Activated T-helper 1 cell treated with anti-CD3 and anti-CD28 coated beads, Interleukin-12 subunit alpha, Interleukin-12 subunit beta, Interleukin-2, Interleukin-4 antibody, amounts not matched to agents 30 ng/mL and 10 ng/mL and 1 ng/mL, durations not matched to agents 14 hours and 24 hours and 36 hours (primary cell): ENCODE results near the gene STARD13. TPM values are rescaled to one million over a fixed set of nuclear protein-coding genes. Genes with fewer than 3 reads are reported as not detected.
A peak's percentile ranks its signal among the peaks of the same experiment; 100 is the strongest.

Experiments
- DNase-seq: peaks from one replicate; pipeline ENCODE4 v3.0.0; 2021; ENCODE audit warnings: low spot score
- H3K27ac Mint-ChIP-seq: one replicate; pipeline ENCODE4 v1.8.0; 2021; ENCODE audit warnings: mild to moderate bottlenecking, mixed read lengths
- H3K27me3 Mint-ChIP-seq: one replicate; pipeline ENCODE4 v1.8.0; 2022; ENCODE audit warnings: mild to moderate bottlenecking, moderate library complexity, mixed read lengths; ENCODE audit not compliant: insufficient read depth
- H3K36me3 Mint-ChIP-seq: one replicate; pipeline ENCODE4 v1.8.0; 2021; ENCODE audit warnings: low read depth, mixed read lengths
- H3K4me1 Mint-ChIP-seq: one replicate; pipeline ENCODE4 v1.8.0; 2021; ENCODE audit warnings: low read depth, mixed read lengths
- H3K4me3 Mint-ChIP-seq: one replicate; pipeline ENCODE4 v1.8.0; 2021; ENCODE audit warnings: mild to moderate bottlenecking, moderate library complexity, mixed read lengths
- H3K9me3 Mint-ChIP-seq: one replicate; pipeline ENCODE4 v1.8.0; 2021; ENCODE audit warnings: mixed read lengths
- intact Hi-C: fragments of 100-400 bp; cut with micrococcal nuclease; formaldehyde crosslinking; loops from one replicate; pipeline ENCODE4 v1.15.1; 2024
- total RNA-seq: library from RNA; stranded (reverse); gene quantifications from 2 replicates; pipeline ENCODE4 v1.2.3, GENCODE V29; 2022

Gene STARD13
- total RNA-seq, 1 donor from 2014 or later, result 6.9 TPM

- peaks cover 2% of the 10 kb centered on the region for H3K27me3 Mint-ChIP-seq
- H3K36me3 Mint-ChIP-seq, result no peaks in the 10 kb centered on the region
- no peak for DNase-seq
- no peaks in the 10 kb centered on the region for H3K9me3 Mint-ChIP-seq
- no peak overlapping the region for H3K4me3 Mint-ChIP-seq
- no peak overlapping the region for H3K27ac Mint-ChIP-seq
- intact Hi-C loops, result no loop called here
- H3K4me1 Mint-ChIP-seq, result peaks cover 12% of the 10 kb centered on the region
Observed at GRCh38 chr13:33212396-33212795, 73.2 kb downstream of the STARD13 start.

- Mint-ChIP-seq H3K27ac (no peak overlapping the region), H3K4me1 (peaks cover 35% of the 10 kb centered on the region), H3K4me3 (no peak overlapping the region), H3K36me3 (no peaks in the 10 kb centered on the region), H3K9me3 (no peaks in the 10 kb centered on the region), H3K27me3 (peaks cover 2% of the 10 kb centered on the region)
- no peak for DNase-seq
- intact Hi-C loops, result no loop called here
Observed at GRCh38 chr13:33210090-33210489, 75.5 kb downstream of the STARD13 start.

DNA sequence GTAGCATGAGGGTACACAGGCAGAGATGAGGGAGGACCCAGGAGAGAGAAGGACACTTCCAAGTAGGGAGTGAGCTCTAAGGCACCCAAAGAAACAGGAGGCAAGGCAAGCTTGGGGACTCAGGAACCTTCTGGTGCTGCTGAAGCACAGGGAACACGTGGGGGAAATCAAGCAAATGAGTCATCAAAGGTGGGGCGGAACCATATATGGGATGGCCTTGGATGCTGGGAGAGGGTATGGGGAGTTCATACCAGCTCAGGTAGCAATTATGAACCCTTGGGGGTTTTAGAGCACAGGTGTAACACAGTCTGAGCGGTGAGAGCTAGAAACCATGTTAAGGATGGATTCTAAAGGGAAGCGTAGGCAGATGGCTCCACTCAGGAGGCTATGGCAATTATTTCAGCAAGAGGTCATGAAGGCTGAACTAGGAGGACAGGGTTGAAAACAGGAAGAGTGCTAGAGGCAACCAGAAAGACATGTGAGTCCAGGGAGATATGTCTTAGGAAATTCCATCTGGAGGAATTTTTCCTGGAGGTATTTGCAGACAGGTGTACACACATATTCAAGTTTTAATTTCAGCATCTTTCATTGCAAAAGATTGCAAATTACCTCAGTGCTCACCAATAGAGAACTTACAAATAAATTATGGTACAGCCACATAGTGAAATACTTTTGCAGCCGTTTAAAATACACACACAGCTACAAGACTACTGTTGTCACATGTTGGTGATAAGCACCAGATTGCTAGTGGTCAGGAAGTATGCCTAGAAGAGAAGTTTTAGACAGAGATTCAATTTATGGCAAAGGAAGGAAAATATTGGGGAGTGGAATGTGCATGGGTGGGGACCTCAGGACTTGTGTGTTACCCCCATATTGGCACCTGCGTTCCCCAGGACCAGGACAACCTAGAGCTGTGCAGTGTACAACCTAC, 77.0 kb downstream of the STARD13 start:
- peaks cover 2% of the 10 kb centered on the region for H3K27me3 Mint-ChIP-seq
- H3K36me3 Mint-ChIP-seq, result no peaks in the 10 kb centered on the region
- H3K4me3 Mint-ChIP-seq, result no peak overlapping the region
- intact Hi-C loops, result loop anchor here (5.0 kb wide), 1 partner anchor 621 kb away; the partner anchor contains the start of gene PDS5B
- peaks cover 49% of the 10 kb centered on the region for H3K4me1 Mint-ChIP-seq
- H3K27ac Mint-ChIP-seq, result no peak overlapping the region
- no peak for DNase-seq
- no peaks in the 10 kb centered on the region for H3K9me3 Mint-ChIP-seq

DNA sequence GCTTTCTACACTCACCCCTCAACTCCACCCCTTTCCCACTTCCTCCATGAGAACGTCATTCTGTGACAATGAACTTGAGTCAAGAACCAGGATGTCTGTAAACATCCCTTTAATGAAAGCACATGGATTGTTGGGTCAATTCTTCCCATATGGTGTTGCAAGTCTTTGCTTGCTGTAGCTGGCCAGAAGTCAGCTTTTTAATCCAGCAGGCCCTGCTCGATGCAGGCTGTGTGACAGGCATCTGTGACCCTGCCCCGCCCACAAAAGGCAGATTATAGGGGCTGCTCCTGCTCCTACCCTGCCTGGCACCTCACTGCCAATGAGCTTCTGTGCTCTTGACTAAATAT, 78.0 kb downstream of the STARD13 start:
- Mint-ChIP-seq H3K36me3 (peaks cover 1% of the 10 kb centered on the region), H3K27me3 (peaks cover 2% of the 10 kb centered on the region), H3K4me1 (peaks cover 54% of the 10 kb centered on the region), H3K27ac (peak overlapping the region; percentile 53), H3K9me3 (peaks cover under 1% of the 10 kb centered on the region), H3K4me3 (no peak overlapping the region)
- no peak for DNase-seq
- intact Hi-C loops, result loop anchor here (5.0 kb wide), 1 partner anchor 620 kb away; the partner anchor contains the start of gene PDS5B

- Mint-ChIP-seq H3K27ac (peak overlapping the region; percentile 53), H3K4me1 (peaks cover 59% of the 10 kb centered on the region), H3K9me3 (peaks cover 5% of the 10 kb centered on the region)
Observed at GRCh38 chr13:33206945-33207614, 78.5 kb downstream of the STARD13 start.

GRCh38 chr13:33206425-33206824, 79.1 kb downstream of the STARD13 start:
- Mint-ChIP-seq H3K4me3 (no peak overlapping the region), H3K27ac (peak overlapping the region; percentile 16), H3K36me3 (peaks cover 6% of the 10 kb centered on the region), H3K9me3 (peaks cover 5% of the 10 kb centered on the region), H3K27me3 (peaks cover 2% of the 10 kb centered on the region), H3K4me1 (peaks cover 60% of the 10 kb centered on the region)
- no peak for DNase-seq
- intact Hi-C loops, result loop anchor here (5.0 kb wide), 1 partner anchor 619 kb away; the partner anchor contains the start of gene PDS5B

More at GRCh38 chr13:33206945-33207614, 78.5 kb downstream of the STARD13 start:
- Mint-ChIP-seq H3K27me3 (peaks cover 2% of the 10 kb centered on the region), H3K4me3 (no peak overlapping the region), H3K36me3 (peaks cover 6% of the 10 kb centered on the region)
- intact Hi-C loops, result loop anchor here (5.0 kb wide), 1 partner anchor 620 kb away; the partner anchor contains the start of gene PDS5B
- DNase-seq, result no peak

- peaks cover 6% of the 10 kb centered on the region for H3K36me3 Mint-ChIP-seq
- H3K4me3 Mint-ChIP-seq, result peak overlapping the region; percentile 78
- H3K27ac Mint-ChIP-seq, result peak overlapping the region; percentile 84
- peaks cover 60% of the 10 kb centered on the region for H3K4me1 Mint-ChIP-seq
- intact Hi-C loops, result loop anchor here (2.0 to 5.0 kb wide), 2 partner anchors 473 to 619 kb away; partner anchors contain the start of gene PDS5B
- peaks cover 2% of the 10 kb centered on the region for H3K27me3 Mint-ChIP-seq
- H3K9me3 Mint-ChIP-seq, result peaks cover 5% of the 10 kb centered on the region
- no peak for DNase-seq
Observed at GRCh38 chr13:33205804-33206221, 79.7 kb downstream of the STARD13 start.

GRCh38 chr13:33205224-33205623, 80.3 kb downstream of the STARD13 start:
- Mint-ChIP-seq H3K27ac (peak overlapping the region; percentile 76), H3K4me3 (peak overlapping the region; percentile 78), H3K4me1 (peaks cover 60% of the 10 kb centered on the region), H3K27me3 (peaks cover under 1% of the 10 kb centered on the region), H3K9me3 (peaks cover 5% of the 10 kb centered on the region), H3K36me3 (peaks cover 6% of the 10 kb centered on the region)
- intact Hi-C loops, result loop anchor here (2.0 to 5.0 kb wide), 2 partner anchors 474 to 618 kb away; partner anchors contain the start of gene PDS5B
- no peak for DNase-seq

DNA sequence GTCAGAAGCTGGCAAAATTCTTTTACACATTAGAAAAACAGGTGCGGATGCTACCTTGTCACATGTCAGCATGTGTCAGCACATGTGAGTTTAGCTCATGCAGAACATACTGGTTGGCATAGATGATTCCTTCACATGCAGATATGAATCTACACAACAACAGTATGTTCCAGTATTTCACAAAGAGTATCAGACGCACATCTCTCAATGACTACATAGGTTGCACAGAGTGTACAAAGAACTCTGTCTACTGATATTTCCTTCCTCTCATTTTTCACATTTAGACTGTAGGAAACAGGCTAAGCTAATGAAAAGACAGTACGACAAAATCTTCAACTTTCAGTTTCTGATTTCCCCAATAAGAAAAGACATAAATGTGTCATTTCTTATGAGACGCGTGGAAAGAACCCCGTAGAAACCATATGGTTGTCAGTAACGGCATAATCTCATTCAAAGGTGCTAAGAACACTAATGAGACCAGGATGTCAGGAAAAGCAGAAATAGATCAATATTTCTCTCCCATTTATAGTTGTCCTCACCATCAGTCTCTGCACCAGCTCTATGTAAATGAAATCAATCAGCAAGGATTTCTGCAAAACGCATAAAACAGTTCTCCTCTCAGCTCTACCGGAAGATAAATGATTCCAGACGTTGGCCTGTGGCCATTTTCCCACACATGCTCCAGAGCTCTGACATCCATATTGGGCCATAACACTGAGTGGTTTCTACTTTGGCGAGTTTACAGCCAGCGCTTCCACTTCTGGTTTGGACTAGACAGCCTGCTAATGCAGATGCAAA, 81.2 kb downstream of the STARD13 start:
- Mint-ChIP-seq H3K4me1 (peaks cover 65% of the 10 kb centered on the region), H3K9me3 (peaks cover 5% of the 10 kb centered on the region), H3K4me3 (peak overlapping the region; percentile 78), H3K27ac (peak overlapping the region; percentile 76), H3K36me3 (peaks cover 6% of the 10 kb centered on the region), H3K27me3 (no peaks in the 10 kb centered on the region)
- no peak for DNase-seq
- intact Hi-C loops, result loop anchor here (1.0 to 5.0 kb wide), 5 partner anchors 9 to 474 kb away; no protein-coding TSS in a partner anchor

DNA sequence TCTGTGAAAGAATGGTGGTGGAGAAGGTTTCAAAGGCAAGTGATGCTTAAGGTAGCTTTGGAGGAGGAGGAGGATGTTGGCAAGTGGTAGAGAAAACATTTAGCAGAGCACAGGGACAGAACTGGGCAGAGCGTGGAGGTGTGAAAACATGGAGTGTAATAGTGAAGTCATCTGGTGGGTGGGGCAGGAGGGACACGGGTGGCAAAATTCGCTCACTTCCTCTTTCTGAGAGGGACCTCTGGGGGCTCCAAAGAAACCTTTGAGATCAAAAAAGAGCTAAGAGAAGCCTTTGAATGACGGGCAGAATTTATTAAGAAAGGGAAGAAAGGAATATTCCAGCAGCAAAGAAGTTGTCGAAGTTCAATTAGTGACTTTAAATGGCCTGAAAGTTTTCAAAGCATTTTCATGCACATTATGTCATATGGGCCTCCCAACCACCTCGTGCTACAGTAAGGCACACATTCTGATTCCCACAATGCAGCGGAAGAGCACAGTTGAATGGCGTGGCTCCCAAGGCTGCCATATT, 82.8 kb downstream of the STARD13 start:
- Mint-ChIP-seq H3K27me3 (no peaks in the 10 kb centered on the region), H3K27ac (peak overlapping the region; percentile 74), H3K4me3 (peak overlapping the region; percentile 44), H3K4me1 (peaks cover 68% of the 10 kb centered on the region), H3K36me3 (peaks cover 6% of the 10 kb centered on the region), H3K9me3 (peaks cover 10% of the 10 kb centered on the region)
- intact Hi-C loops, result loop anchor here (5.0 kb wide), 1 partner anchor 115 kb away; no protein-coding TSS in a partner anchor
- DNase-seq, result no peak

GRCh38 chr13:33201659-33202058, 83.9 kb downstream of the STARD13 start:
- Mint-ChIP-seq H3K4me1 (peaks cover 58% of the 10 kb centered on the region), H3K27me3 (no peaks in the 10 kb centered on the region), H3K27ac (no peak overlapping the region), H3K9me3 (peaks cover 10% of the 10 kb centered on the region), H3K36me3 (peaks cover 6% of the 10 kb centered on the region), H3K4me3 (no peak overlapping the region)
- intact Hi-C loops, result loop anchor here (5.0 kb wide), 1 partner anchor 114 kb away; no protein-coding TSS in a partner anchor
- DNase-seq, result no peak
